H1 (cell line): ENCODE measurements around the gene ITGA6. TPM values are rescaled to one million over a fixed set of nuclear protein-coding genes. Genes with fewer than 3 reads are reported as not detected.

Source experiments
- CTCF ChIA-PET: fragments of 300-600 bp; sonication (Branson Sonifier 250); formaldehyde crosslinking; loops from one replicate; lab custom pipeline; 2021; ENCODE audit not compliant: partially characterized antibody; lab: Charles Lee
- POLR2A ChIA-PET: fragments of 300-600 bp; sonication (Branson Sonifier 250); formaldehyde crosslinking; loops from one replicate; lab custom pipeline; 2021; ENCODE audit warnings: inconsistent platforms; ENCODE audit not compliant: partially characterized antibody; lab: Charles Lee
- DNase-seq, 2 experiments: peaks; one replicate each; pipeline versions ENCODE4 v3.0.0 to v3.0.0-alpha.2; 2010 to 2022; ENCODE audit warnings: low spot score in 2 of 2, low read depth in 1 of 2, mixed read lengths in 1 of 2
- FAIRE-seq: peaks from 2 replicates; lab custom pipeline; 2011; peaks lifted over from hg19 to GRCh38; lab: Jason Lieb, UNC
- H2AFZ ChIP-seq: 2 replicates; pipeline ENCODE4 v1.8.1; 2012; ENCODE audit warnings: low read length, inconsistent platforms
- H2AK5ac ChIP-seq: 2 replicates; pipeline ENCODE4 v1.6.1; 2013; ENCODE audit warnings: low read depth, low read length
- H2BK120ac ChIP-seq: replicated peaks from 2 replicates; pipeline ENCODE3; 2013; ENCODE audit warnings: low read depth, low read length, inconsistent platforms
- H2BK12ac ChIP-seq: 2 replicates; pipeline ENCODE4 v1.6.1; 2013; ENCODE audit warnings: low read depth, low read length
- H2BK15ac ChIP-seq: 2 replicates; pipeline ENCODE4 v1.6.1; 2013; ENCODE audit warnings: low read length
- H2BK20ac ChIP-seq: 2 replicates; pipeline ENCODE4 v1.6.1; 2013; ENCODE audit warnings: low read length
- H2BK5ac ChIP-seq: 2 replicates; pipeline ENCODE4 v1.6.1; 2013; ENCODE audit warnings: low read depth, low read length
- H3K14ac ChIP-seq: 2 replicates; pipeline ENCODE4 v1.6.1; 2013; ENCODE audit warnings: inconsistent platforms; ENCODE audit not compliant: insufficient read length
- H3K18ac ChIP-seq: 2 replicates; pipeline ENCODE4 v1.6.1; 2013; ENCODE audit warnings: low read length; ENCODE audit errors: extremely low read depth
- H3K23ac ChIP-seq: 2 replicates; pipeline ENCODE4 v1.6.1; 2013; ENCODE audit warnings: inconsistent platforms; ENCODE audit not compliant: insufficient read length
- H3K23me2 ChIP-seq: 2 replicates; pipeline ENCODE4 v1.6.1; 2013; ENCODE audit warnings: low read depth, low read length
- H3K27ac ChIP-seq: 2 replicates; pipeline ENCODE4 v1.6.1; 2011; ENCODE audit warnings: low read depth, low read length, inconsistent platforms
- H3K27me3 ChIP-seq, 4 experiments: replicated peaks in 1 of 4; 1 replicate in 1 of 4; 2 replicates in 3 of 4; pipeline versions ENCODE4 v1.6.1 to v1.8.1; 2011 to 2013; ENCODE audit warnings: low read length in 3 of 4, mild to moderate bottlenecking in 3 of 4, inconsistent platforms in 2 of 4, mixed read lengths in 2 of 4, moderate library complexity in 1 of 4; ENCODE audit not compliant: control insufficient read depth in 3 of 4, insufficient read depth in 3 of 4; ENCODE audit errors: extremely low read depth in 1 of 4
- H3K36me3 ChIP-seq, 4 experiments: 2 replicates each; pipeline versions ENCODE4 v1.6.1 to v1.8.1; 2011 to 2013; ENCODE audit warnings: mild to moderate bottlenecking in 4 of 4, low read length in 3 of 4, moderate library complexity in 2 of 4, control low read depth in 1 of 4, inconsistent platforms in 1 of 4; ENCODE audit not compliant: insufficient read depth in 4 of 4, control insufficient read depth in 2 of 4
- H3K4ac ChIP-seq: replicated peaks from 2 replicates; pipeline ENCODE3; 2013; ENCODE audit warnings: low read length, low read depth, mixed read lengths, inconsistent platforms; ENCODE audit not compliant: insufficient read length
- H3K4me1 ChIP-seq, 4 experiments: replicated peaks in 1 of 4; 1 replicate in 1 of 4; 2 replicates in 3 of 4; pipeline versions ENCODE4 v1.6.1 to v1.8.1; 2011 to 2013; ENCODE audit warnings: low read length in 3 of 4, inconsistent platforms in 2 of 4, mixed read lengths in 1 of 4; ENCODE audit not compliant: insufficient read depth in 4 of 4, control insufficient read depth in 3 of 4
- H3K4me2 ChIP-seq, 2 experiments: 2 replicates each; pipeline versions ENCODE4 v1.6.1 to v1.8.1; 2011 to 2013; ENCODE audit warnings: low read depth in 2 of 2, low read length in 2 of 2, control low read depth in 1 of 2, inconsistent platforms in 1 of 2, mild to moderate bottlenecking in 1 of 2; ENCODE audit not compliant: insufficient read depth in 1 of 2
- H3K4me3 ChIP-seq, 4 experiments: fragments of 200-600, 300-600 bp in 1 of 4; sonication (generic), shearing (Covaris generic), sonication (Bioruptor Twin) in 1 of 4; 2 replicates each; pipeline versions ENCODE4 v1.5.1 to v1.8.1; 2011 to 2016; ENCODE audit warnings: low read length in 4 of 4, low read depth in 3 of 4, control low read depth in 2 of 4, inconsistent platforms in 2 of 4, mild to moderate bottlenecking in 2 of 4, mixed read lengths in 1 of 4, moderate library complexity in 1 of 4; ENCODE audit not compliant: insufficient read depth in 2 of 4; ENCODE audit errors: extremely low read depth in 1 of 4
- H3K56ac ChIP-seq: replicated peaks from 2 replicates; pipeline ENCODE3; 2013; ENCODE audit warnings: low read depth, mild to moderate bottlenecking, mixed read lengths, low read length, inconsistent platforms; ENCODE audit not compliant: insufficient read length
- H3K79me1 ChIP-seq: 2 replicates; pipeline ENCODE4 v1.6.1; 2013; ENCODE audit warnings: low read depth, low read length, control low read depth
- H3K79me2 ChIP-seq, 2 experiments: 2 replicates each; pipeline versions ENCODE4 v1.6.1 to v1.8.1; 2012 to 2013; ENCODE audit warnings: low read length in 2 of 2, mild to moderate bottlenecking in 2 of 2, inconsistent platforms in 1 of 2; ENCODE audit not compliant: insufficient read depth in 2 of 2, control insufficient read depth in 1 of 2
- H3K9ac ChIP-seq, 4 experiments: replicated peaks in 1 of 4; 1 replicate in 1 of 4; 2 replicates in 3 of 4; pipeline versions ENCODE4 v1.6.1 to v1.8.1; 2011 to 2013; ENCODE audit warnings: low read depth in 3 of 4, low read length in 3 of 4, control low read depth in 2 of 4, mild to moderate bottlenecking in 2 of 4, moderate library complexity in 2 of 4, inconsistent platforms in 1 of 4; ENCODE audit errors: extremely low read depth in 1 of 4
- H3K9me3 ChIP-seq, 2 experiments: 2 replicates each; pipeline versions ENCODE4 v1.6.1 to v1.8.1; 2012 to 2013; ENCODE audit warnings: mild to moderate bottlenecking in 2 of 2, moderate library complexity in 2 of 2, control low read depth in 1 of 2, inconsistent platforms in 1 of 2, low read depth in 1 of 2, low read length in 1 of 2, mixed read lengths in 1 of 2; ENCODE audit not compliant: insufficient read depth in 2 of 2
- H4K20me1 ChIP-seq, 2 experiments: replicated peaks in 1 of 2; 2 replicates each; pipeline versions ENCODE3 to v1.8.1; 2011 to 2013; ENCODE audit warnings: inconsistent platforms in 2 of 2, low read length in 2 of 2, mild to moderate bottlenecking in 1 of 2; ENCODE audit not compliant: insufficient read depth in 2 of 2, control insufficient read depth in 1 of 2
- H4K5ac ChIP-seq: 2 replicates; pipeline ENCODE4 v1.6.1; 2013; ENCODE audit warnings: low read length, low read depth, mixed read lengths, inconsistent platforms; ENCODE audit not compliant: insufficient read length
- H4K8ac ChIP-seq: 2 replicates; pipeline ENCODE4 v1.8.0; 2013; ENCODE audit warnings: mild to moderate bottlenecking, moderate library complexity, low read length, inconsistent platforms; ENCODE audit not compliant: insufficient read depth; ENCODE audit errors: extremely low read depth
- H4K91ac ChIP-seq: replicated peaks from 2 replicates; pipeline ENCODE3; 2013; ENCODE audit warnings: low read length, mixed read lengths, inconsistent platforms; ENCODE audit not compliant: insufficient read length
- KDM1A ChIP-seq: fragments of 200-600, 300-600 bp; sonication (generic); IDR thresholded peaks from 2 replicates; pipeline ENCODE4 v1.7.1; 2016; ENCODE audit warnings: mild to moderate bottlenecking, low read length, borderline replicate concordance
- KDM5A ChIP-seq: fragments of 200-600 bp; IDR thresholded peaks from 2 replicates; pipeline ENCODE4 v1.7.1; 2012; ENCODE audit warnings: mild to moderate bottlenecking, low read length, inconsistent platforms, mixed read lengths
- PHF8 ChIP-seq: fragments of 200-600 bp; sonication (generic); conservative IDR thresholded peaks from 2 replicates; pipeline ENCODE4 v1.7.1; 2012; ENCODE audit warnings: low read depth, mild to moderate bottlenecking, inconsistent platforms, low read length, moderate library complexity
- POLR2A ChIP-seq, 2 experiments: IDR thresholded peaks; 1 replicate in 1 of 2; 2 replicates in 1 of 2; pipeline ENCODE4 v1.6.1; 2011; ENCODE audit warnings: low read depth in 2 of 2, low read length in 2 of 2, mild to moderate bottlenecking in 2 of 2; ENCODE audit errors: control extremely low read depth in 1 of 2
- RXRA ChIP-seq: IDR thresholded peaks from 2 replicates; pipeline ENCODE4 v1.6.1; 2011; ENCODE audit warnings: low read depth, mild to moderate bottlenecking, low read length, moderate library complexity; ENCODE audit not compliant: insufficient read depth
- SUZ12 ChIP-seq: fragments of 200-600 bp; sonication (generic); IDR thresholded peaks from 2 replicates; pipeline ENCODE4 v1.6.1; 2012; ENCODE audit warnings: mild to moderate bottlenecking, inconsistent platforms, low read length, moderate library complexity, mixed read lengths
- TAF1 ChIP-seq: IDR thresholded peaks from 2 replicates; pipeline ENCODE4 v1.6.1; 2011; ENCODE audit warnings: mild to moderate bottlenecking, low read depth, low read length
- TAF7 ChIP-seq: optimal IDR thresholded peaks from 2 replicates; pipeline ENCODE3; 2011; ENCODE audit warnings: low read depth, mild to moderate bottlenecking, inconsistent platforms, low read length, moderate library complexity, borderline replicate concordance
- WGBS, 2 experiments: shearing (Covaris generic) in 1 of 2; methylation state at CpG; one replicate each; pipeline versions ENCODE4 v1.1.6 to v1.1.7; 2013 to 2015; ENCODE audit warnings: low lambda C conversion rate in 2 of 2, mixed read lengths in 2 of 2, inconsistent platforms in 1 of 2, low coverage in 1 of 2, missing lambda C conversion rate in 1 of 2; ENCODE audit not compliant: insufficient replicate concordance in 2 of 2, insufficient coverage in 1 of 2, insufficient read length in 1 of 2; ENCODE audit errors: extremely low coverage in 1 of 2, missing lambda C conversion rate in 1 of 2; 5-methylcytosine and 5-hydroxymethylcytosine counted together
- polyA plus RNA-seq, 7 experiments: library from polyadenylated mRNA; depleted of rRNA in 3 of 7; stranded (reverse) in 5 of 7; unstranded in 2 of 7; fragments of >200 nt in 5 of 7; fragments of 200-250 nt in 2 of 7; gene quantifications; 1 replicate in 5 of 7; 2 replicates in 1 of 7; 4 replicates in 1 of 7; pipeline versions ENCODE4 v1.2.1 to v1.2.3, GENCODE V29; 2011 to 2013; ENCODE audit warnings: missing spikeins in 2 of 7, mixed read lengths in 2 of 7
- total RNA-seq: library from RNA; stranded (reverse); fragmentation: NEBNext Ultra II Directional; extraction: Animal tissue kit (Norgen Biotek cat#: 25700); gene quantifications from 2 replicates; pipeline ENCODE4 v1.2.1, GENCODE V29; 2021
- TF ChIP-seq, protein P1 (sequence below): IDR thresholded peaks from 2 replicates; pipeline ENCODE4 v1.6.1; 2012; ENCODE audit warnings: inconsistent platforms
- TF ChIP-seq, protein P2 (sequence below), 3 experiments: IDR thresholded peaks; 1 replicate in 2 of 3; 2 replicates in 1 of 3; pipeline versions ENCODE4 v1.5.1 to v1.6.1; 2011; ENCODE audit warnings: low read length in 3 of 3, mild to moderate bottlenecking in 3 of 3, inconsistent platforms in 2 of 3, low read depth in 1 of 3, moderate library complexity in 1 of 3; ENCODE audit not compliant: insufficient read depth in 1 of 3; ENCODE audit errors: control extremely low read depth in 1 of 3

The ITGA6 gene
- total and polyA plus RNA-seq, 2 of the 8 experiments (the other 6 are each of a cell fraction or from before 2014, with no cell fraction given) = 26.9 to 118 TPM

GRCh38 chr2:172488556-172488955 is 61.2 kb downstream of the ITGA6 start:
- no peak overlapping the region for H2BK20ac ChIP-seq
- H3K23me2 ChIP-seq = no peaks in the 10 kb centered on the region
- H3K56ac ChIP-seq = no peak overlapping the region
- no peak overlapping the region for H3K9ac ChIP-seq
- H3K4me1 ChIP-seq = no peaks in the 10 kb centered on the region
- no peak overlapping the region for H2AFZ ChIP-seq
- ChIA-PET CTCF (interaction anchor here (0.8 to 1.0 kb wide), 2 partner anchors 11 to 316 kb away, joined by 3 to 4 read pairs; no protein-coding TSS in a partner anchor), POLR2A (interaction anchor here (0.6 kb wide), 1 partner anchor 8 kb away, joined by 3 read pairs; no protein-coding TSS in a partner anchor)
- H4K91ac ChIP-seq = no peak overlapping the region
- no peak overlapping the region for H2BK15ac ChIP-seq
- no peaks in the 10 kb centered on the region for H4K20me1 ChIP-seq
- H3K4me2 ChIP-seq = no peak overlapping the region
- no peak overlapping the region for H3K27ac ChIP-seq
- no peak overlapping the region for H3K14ac ChIP-seq
- no peak overlapping the region for H3K23ac ChIP-seq
- H3K79me2 ChIP-seq = no peaks in the 10 kb centered on the region
- no peaks in the 10 kb centered on the region for H3K27me3 ChIP-seq
- 96% methylated on average over 3 of the region's 3 CpGs; no CpG with 5 or more reads in 1 of the 2 experiments for WGBS, 2 experiments
- no peak overlapping the region for H2BK5ac ChIP-seq
- TF ChIP-seq SUZ12 = no peak
- no peak for TF ChIP-seq RXRA
- no peak for TF ChIP-seq POLR2A (IDR thresholded peaks at IDR 0.05; ENCODE audit: control extremely low read depth in 1 of 2, low read depth in 2 of 2, low read length in 2 of 2)
- TF ChIP-seq, protein P1, sequence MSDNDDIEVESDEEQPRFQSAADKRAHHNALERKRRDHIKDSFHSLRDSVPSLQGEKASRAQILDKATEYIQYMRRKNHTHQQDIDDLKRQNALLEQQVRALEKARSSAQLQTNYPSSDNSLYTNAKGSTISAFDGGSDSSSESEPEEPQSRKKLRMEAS = no peak
- TF ChIP-seq, protein P2, sequence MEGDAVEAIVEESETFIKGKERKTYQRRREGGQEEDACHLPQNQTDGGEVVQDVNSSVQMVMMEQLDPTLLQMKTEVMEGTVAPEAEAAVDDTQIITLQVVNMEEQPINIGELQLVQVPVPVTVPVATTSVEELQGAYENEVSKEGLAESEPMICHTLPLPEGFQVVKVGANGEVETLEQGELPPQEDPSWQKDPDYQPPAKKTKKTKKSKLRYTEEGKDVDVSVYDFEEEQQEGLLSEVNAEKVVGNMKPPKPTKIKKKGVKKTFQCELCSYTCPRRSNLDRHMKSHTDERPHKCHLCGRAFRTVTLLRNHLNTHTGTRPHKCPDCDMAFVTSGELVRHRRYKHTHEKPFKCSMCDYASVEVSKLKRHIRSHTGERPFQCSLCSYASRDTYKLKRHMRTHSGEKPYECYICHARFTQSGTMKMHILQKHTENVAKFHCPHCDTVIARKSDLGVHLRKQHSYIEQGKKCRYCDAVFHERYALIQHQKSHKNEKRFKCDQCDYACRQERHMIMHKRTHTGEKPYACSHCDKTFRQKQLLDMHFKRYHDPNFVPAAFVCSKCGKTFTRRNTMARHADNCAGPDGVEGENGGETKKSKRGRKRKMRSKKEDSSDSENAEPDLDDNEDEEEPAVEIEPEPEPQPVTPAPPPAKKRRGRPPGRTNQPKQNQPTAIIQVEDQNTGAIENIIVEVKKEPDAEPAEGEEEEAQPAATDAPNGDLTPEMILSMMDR (IDR thresholded peaks at IDR 0.05; ENCODE audit: control extremely low read depth in 1 of 3, insufficient read depth in 1 of 3, low read depth in 1 of 3, low read length in 3 of 3) = no peak
- TF ChIP-seq TAF1 = no peak
- TF ChIP-seq KDM5A = no peak
- TF ChIP-seq TAF7 = no peak
- TF ChIP-seq KDM1A = no peak
- TF ChIP-seq PHF8 = no peak
- no peak for DNase-seq
- H3K79me1 ChIP-seq = peaks cover under 1% of the 10 kb centered on the region
- no peak overlapping the region for H3K4me3 ChIP-seq
- no peak for FAIRE-seq
- no peak overlapping the region for H3K18ac ChIP-seq
- H3K4ac ChIP-seq = no peak overlapping the region
- no peak overlapping the region for H2AK5ac ChIP-seq
- no peak overlapping the region for H2BK12ac ChIP-seq
- H4K5ac ChIP-seq = no peak overlapping the region
- H4K8ac ChIP-seq = no peak overlapping the region
- peaks cover 43 to 88% (median 75%) of the 10 kb centered on the region in 4 experiments for H3K36me3 ChIP-seq
- no peak overlapping the region for H2BK120ac ChIP-seq
- no peaks in the 10 kb centered on the region for H3K9me3 ChIP-seq
